ENCODE results near the gene UBE2G2.

- TF ChIP-seq POLR2A (IDR thresholded peaks at IDR 0.05; ENCODE audit: low read depth, low read length): no peak
- TF ChIP-seq MXI1 (IDR thresholded peaks at IDR 0.05; ENCODE audit: borderline replicate concordance, low read depth, low read length): no peak
- TF ChIP-seq CTCF (conservative IDR thresholded peaks at IDR 0.05; ENCODE audit: low read depth, low read length): no peak
- no peak for TF ChIP-seq FOS (IDR thresholded peaks at IDR 0.05; ENCODE audit: low read depth, low read length)
- TF ChIP-seq SMC3 (IDR thresholded peaks at IDR 0.05; ENCODE audit: low read depth, low read length): no peak
- TF ChIP-seq RAD21 (IDR thresholded peaks at IDR 0.05; ENCODE audit: low read length): no peak
- no peak for TF ChIP-seq CHD1 (IDR thresholded peaks at IDR 0.05; ENCODE audit: low read depth, low read length)
- no peak for TF ChIP-seq MAFK (IDR thresholded peaks at IDR 0.05; ENCODE audit: low read depth, low read length)
- TF ChIP-seq CEBPB (IDR thresholded peaks at IDR 0.05; ENCODE audit: low read depth, low read length): no peak
- TF ChIP-seq RCOR1 (IDR thresholded peaks at IDR 0.05; ENCODE audit: insufficient replicate concordance, low read length): no peak
- TF ChIP-seq USF2 (IDR thresholded peaks at IDR 0.05; ENCODE audit: low read depth, low read length): no peak
- TF ChIP-seq BHLHE40 (IDR thresholded peaks at IDR 0.05; ENCODE audit: low read depth, low read length): no peak
- TF ChIP-seq RFX5 (IDR thresholded peaks at IDR 0.05; ENCODE audit: low read depth, low read length): no peak
These were observed 2.0 kb upstream of the UBE2G2 start for GRCh38 chr21:44803651-44804050.
